Tibial nerve (tissue), 4 donors: ENCODE data around the gene MAMDC4. TPM values are rescaled to one million over a fixed set of nuclear protein-coding genes. Genes with fewer than 3 reads are reported as not detected.
"Not testable (repeated sequence)": the region's sequence is repeated elsewhere in the genome, so short reads cannot be mapped to it uniquely, and the experiment has no call there.

ENCODE experiments used
- DNase-seq, 2 donors: peaks; one replicate each; pipeline ENCODE4 v3.0.0-alpha.2; 2019; ENCODE audit warnings: low spot score in 2 of 2
- H3K27ac ChIP-seq, 4 donors: fragments of 200-600 bp; sonication (generic) in 3 of 4; one replicate each; pipeline ENCODE4 v1.5.1; 2017 to 2019; ENCODE audit warnings: mild to moderate bottlenecking in 1 of 4
- H3K27me3 ChIP-seq, 2 donors: fragments of 200-600 bp; sonication (generic) in 1 of 2; one replicate each; pipeline versions ENCODE4 v1.5.1 to v1.6.0; 2017 to 2019
- H3K36me3 ChIP-seq, 3 donors: fragments of 200-600 bp; sonication (generic); one replicate each; pipeline ENCODE4 v1.5.1; 2018 to 2019
- H3K4me1 ChIP-seq, 4 donors: fragments of 200-600 bp; sonication (generic) in 3 of 4; one replicate each; pipeline ENCODE4 v1.5.1; 2017 to 2019
- H3K4me3 ChIP-seq, 4 donors: fragments of 200-600 bp; sonication (generic) in 3 of 4; one replicate each; pipeline ENCODE4 v1.5.1; 2017 to 2019; ENCODE audit warnings: mild to moderate bottlenecking in 1 of 4, moderate library complexity in 1 of 4
- H3K9me3 ChIP-seq, 4 donors: fragments of 200-600 bp; sonication (generic) in 3 of 4; one replicate each; pipeline ENCODE4 v1.5.1; 2017 to 2019
- EP300 ChIP-seq, 2 donors: sonication (generic); formaldehyde crosslinking; IDR thresholded peaks; one replicate each; pipeline ENCODE4 v1.6.1; 2017; ENCODE audit warnings: antibody characterized with exemption in 2 of 2, mild to moderate bottlenecking in 1 of 2
- POLR2A ChIP-seq, 2 donors: fragments of 450-650 bp; IDR thresholded peaks; one replicate each; pipeline ENCODE4 v1.6.1; 2017; ENCODE audit warnings: antibody characterized with exemption in 2 of 2, mild to moderate bottlenecking in 2 of 2, moderate library complexity in 2 of 2
- WGBS, 2 donors: methylation state at CpG; one replicate each; pipeline ENCODE4 v1.1.5; 2018; 5-methylcytosine and 5-hydroxymethylcytosine counted together
- total RNA-seq, 4 donors: library from RNA; depleted of rRNA; stranded (reverse); fragments of >200 nt; gene quantifications; one replicate each; pipeline ENCODE4 v1.1.0, GENCODE V29; 2016
- TF ChIP-seq, protein P1 (sequence below), 5 experiments: fragments of 200-600 bp in 3 of 5; fragments of 450-650 bp in 2 of 5; sonication (generic) in 3 of 5; IDR thresholded peaks; one replicate each; pipeline ENCODE4 v1.5.1; 2016 to 2019; ENCODE audit warnings: antibody characterized with exemption in 5 of 5, mild to moderate bottlenecking in 3 of 5, moderate library complexity in 2 of 5

Gene MAMDC4
- total RNA-seq, 4 donors from 2014 or later, result 1.5 to 8.1 (median 4.4) TPM

DNA sequence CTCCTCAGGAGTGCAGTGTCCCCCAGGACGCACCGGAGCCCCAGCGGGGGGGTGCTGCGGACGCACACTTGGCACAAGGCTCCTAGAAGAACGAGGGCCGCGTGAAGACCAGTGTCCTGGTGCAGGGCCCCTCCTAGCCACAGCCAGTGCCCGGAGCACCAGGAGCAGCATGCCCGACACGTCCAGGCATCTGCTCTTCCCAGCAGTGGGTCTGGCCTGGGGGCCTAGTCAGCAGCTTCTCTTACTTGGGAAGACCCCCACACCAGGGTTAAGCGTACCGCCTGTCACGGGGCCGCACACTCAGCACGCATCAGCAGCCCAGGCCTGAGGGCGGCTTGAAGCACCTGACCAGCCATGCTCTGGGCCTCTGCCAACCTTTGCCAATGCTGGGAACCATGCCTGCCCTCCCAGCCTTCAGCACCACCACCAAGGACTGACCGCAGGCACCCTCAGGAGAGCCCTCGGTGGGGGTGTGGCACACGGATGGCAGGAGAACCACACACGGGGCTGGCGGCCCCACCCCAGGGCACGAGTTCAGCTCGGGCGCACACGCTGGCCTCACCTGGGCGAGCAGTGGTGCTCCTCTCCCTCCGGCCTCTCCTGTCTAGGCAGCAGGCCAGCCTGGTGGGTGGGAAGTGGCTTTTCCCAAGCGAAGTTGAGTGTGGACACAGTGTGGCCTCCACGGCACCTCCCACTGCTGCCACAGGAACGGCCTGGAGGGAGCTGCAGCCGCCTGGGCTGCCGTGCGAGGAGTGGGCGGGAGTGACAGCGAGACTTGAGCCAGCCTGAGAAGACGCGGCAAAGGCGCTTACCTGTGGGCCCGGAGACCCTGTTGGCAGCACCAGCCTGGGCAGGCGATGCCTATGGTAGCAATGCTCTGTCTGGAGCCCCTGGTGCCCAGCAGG is 21.9 kb upstream of the MAMDC4 start:
- no peak for TF ChIP-seq POLR2A (IDR thresholded peaks at IDR 0.05)
- TF ChIP-seq EP300 (IDR thresholded peaks at IDR 0.05), result no peak
- TF ChIP-seq, protein P1, sequence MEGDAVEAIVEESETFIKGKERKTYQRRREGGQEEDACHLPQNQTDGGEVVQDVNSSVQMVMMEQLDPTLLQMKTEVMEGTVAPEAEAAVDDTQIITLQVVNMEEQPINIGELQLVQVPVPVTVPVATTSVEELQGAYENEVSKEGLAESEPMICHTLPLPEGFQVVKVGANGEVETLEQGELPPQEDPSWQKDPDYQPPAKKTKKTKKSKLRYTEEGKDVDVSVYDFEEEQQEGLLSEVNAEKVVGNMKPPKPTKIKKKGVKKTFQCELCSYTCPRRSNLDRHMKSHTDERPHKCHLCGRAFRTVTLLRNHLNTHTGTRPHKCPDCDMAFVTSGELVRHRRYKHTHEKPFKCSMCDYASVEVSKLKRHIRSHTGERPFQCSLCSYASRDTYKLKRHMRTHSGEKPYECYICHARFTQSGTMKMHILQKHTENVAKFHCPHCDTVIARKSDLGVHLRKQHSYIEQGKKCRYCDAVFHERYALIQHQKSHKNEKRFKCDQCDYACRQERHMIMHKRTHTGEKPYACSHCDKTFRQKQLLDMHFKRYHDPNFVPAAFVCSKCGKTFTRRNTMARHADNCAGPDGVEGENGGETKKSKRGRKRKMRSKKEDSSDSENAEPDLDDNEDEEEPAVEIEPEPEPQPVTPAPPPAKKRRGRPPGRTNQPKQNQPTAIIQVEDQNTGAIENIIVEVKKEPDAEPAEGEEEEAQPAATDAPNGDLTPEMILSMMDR (IDR thresholded peaks at IDR 0.05), result no peak
- Histone ChIP-seq H3K4me3 (no peak overlapping the region), H3K36me3 (peaks cover 0 to 87% (median 18%) of the 10 kb centered on the region in 3 donors), H3K4me1 (no peaks in the 10 kb centered on the region), H3K27ac (no peak overlapping the region), H3K9me3 (no peaks in the 10 kb centered on the region), H3K27me3 (no peaks in the 10 kb centered on the region)
- no peak for DNase-seq
- WGBS, 2 donors, result 86 to 90% methylated on average over 29 of the region's 41 CpGs

DNA sequence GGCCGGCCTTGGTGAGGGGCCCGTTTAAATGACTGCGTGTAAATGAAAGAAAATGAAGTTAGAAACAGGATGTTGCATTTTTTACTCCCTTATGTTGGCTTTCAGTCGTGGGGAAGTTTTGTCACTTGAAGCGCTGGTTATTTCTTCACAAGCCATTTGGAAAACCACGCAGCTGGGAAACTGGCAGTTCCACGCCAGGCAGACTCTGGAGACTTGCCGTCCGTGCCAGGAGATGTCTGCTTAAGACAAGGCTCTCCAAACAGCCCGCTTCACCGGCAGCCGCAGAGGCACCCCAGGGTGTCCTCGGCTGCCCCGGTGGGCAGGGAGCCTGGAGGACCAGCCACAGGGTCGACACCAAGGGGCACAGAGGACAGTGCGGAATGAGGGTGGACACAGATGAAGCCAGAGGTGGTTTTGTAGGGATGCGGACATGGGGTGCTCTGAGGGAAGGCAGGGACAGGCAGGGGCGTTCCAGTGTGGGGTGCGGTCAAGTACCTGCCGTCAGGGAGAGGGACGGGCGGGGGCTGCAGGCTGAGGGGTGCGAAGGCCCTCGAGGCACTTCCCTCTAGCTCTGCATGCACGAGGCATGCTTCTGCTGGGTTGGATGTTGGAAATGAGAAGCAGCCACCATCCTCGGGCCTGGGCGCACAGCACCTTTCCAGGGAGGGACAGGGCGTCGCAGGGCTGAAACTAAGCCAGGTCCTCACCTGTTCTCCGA is 21.0 kb upstream of the MAMDC4 start:
- Histone ChIP-seq H3K27me3 (no peaks in the 10 kb centered on the region), H3K36me3 (peaks cover 0 to 87% (median 18%) of the 10 kb centered on the region in 3 donors), H3K4me1 (no peaks in the 10 kb centered on the region), H3K9me3 (no peaks in the 10 kb centered on the region), H3K4me3 (no peak overlapping the region), H3K27ac (no peak overlapping the region)
- WGBS, 2 donors, result 88 to 90% methylated on average over 28 to 29 of the region's 30 CpGs
- TF ChIP-seq, protein P1 (IDR thresholded peaks at IDR 0.05), result no peak
- TF ChIP-seq POLR2A (IDR thresholded peaks at IDR 0.05) (no peak), EP300 (IDR thresholded peaks at IDR 0.05) (no peak)
- no peak for DNase-seq

DNA sequence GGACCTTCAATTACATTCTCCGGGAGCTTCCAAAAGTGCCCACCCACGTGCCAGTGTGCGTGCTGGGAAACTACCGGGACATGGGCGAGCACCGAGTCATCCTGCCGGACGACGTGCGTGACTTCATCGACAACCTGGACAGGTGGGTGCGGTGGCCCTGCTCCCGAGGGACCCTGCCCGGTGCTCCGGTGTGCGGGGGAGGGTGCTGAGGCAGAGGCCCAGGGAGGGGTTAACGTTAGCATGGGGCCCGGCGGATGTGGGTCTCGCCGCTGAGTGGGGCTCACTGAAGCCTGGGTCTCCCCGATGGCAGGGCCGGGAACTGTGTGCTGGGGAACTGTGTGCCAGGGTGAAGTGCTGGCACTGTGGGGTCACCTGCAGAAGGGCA is 20.4 kb upstream of the MAMDC4 start:
- 83 to 91% methylated on average over 14 to 23 of the region's 23 CpGs for WGBS, 2 donors
- no peak for DNase-seq
- no peaks in the 10 kb centered on the region for H3K27me3 ChIP-seq

DNA sequence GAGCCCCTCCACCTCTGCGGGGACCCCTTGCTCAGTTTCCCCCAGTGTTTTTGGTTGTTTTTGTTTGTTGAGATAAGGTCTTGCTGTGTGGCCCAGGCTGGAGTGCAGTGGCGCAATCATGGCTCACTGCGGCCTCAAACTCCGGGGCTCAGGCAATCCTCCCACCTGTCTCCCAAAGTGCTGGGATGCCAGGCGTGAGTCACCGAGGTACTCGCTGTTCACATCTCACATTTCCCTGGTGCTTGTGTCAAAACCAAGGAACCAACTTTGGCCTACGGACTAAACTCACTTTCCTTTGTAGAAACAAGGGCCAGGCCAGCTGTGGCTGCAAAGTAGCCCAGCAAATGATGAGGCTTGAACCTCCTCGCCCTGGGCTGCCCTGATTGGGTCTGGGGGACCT is 19.6 kb upstream of the MAMDC4 start:
- Histone ChIP-seq H3K27ac (no peak overlapping the region), H3K36me3 (peaks cover 0 to 87% (median 18%) of the 10 kb centered on the region in 3 donors)

More for the DNA sequence above, 20.4 kb upstream of the MAMDC4 start:
- TF ChIP-seq, protein P1 (IDR thresholded peaks at IDR 0.05), result no peak
- no peak for TF ChIP-seq EP300 (IDR thresholded peaks at IDR 0.05)
- TF ChIP-seq POLR2A (IDR thresholded peaks at IDR 0.05), result no peak
- peaks cover 0 to 87% (median 18%) of the 10 kb centered on the region in 3 donors for H3K36me3 ChIP-seq
- no peak overlapping the region for H3K27ac ChIP-seq
- no peak overlapping the region for H3K4me3 ChIP-seq
- no peaks in the 10 kb centered on the region for H3K4me1 ChIP-seq
- H3K9me3 ChIP-seq, result no peaks in the 10 kb centered on the region

DNA sequence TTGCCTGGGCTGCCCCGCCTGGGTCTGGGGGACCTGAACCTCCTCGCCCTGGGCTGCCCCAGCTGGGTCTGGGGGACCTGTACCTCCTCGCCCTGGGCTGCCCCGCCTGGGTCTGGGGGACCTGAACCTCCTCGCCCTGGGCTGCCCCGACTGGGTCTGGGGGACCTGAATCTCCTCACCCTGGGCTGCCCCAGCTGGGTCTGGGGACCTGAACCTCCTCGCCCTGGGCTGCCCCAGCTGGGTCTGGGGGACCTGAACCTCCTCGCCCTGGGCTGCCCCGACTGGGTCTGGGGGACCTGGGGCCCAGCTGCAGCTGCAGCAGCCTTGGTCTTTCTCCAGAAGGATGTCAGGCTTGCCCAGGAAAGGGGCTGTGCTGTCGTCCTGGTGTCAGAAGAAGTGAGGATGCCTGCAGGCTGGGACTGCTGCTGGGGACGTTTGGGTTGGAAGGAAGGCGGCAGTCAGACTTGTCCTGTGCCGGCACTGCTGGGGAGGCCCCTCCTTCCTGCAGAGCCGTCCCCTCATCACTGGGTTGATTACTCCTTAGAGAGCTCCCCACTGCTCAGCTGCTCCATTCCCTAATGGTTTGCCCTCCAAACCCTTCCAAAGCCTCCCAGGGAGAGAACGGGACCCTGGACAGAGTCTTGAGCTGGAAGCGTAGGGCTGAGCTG is 18.6 kb upstream of the MAMDC4 start:
- not testable (repeated sequence) for H3K4me1 ChIP-seq, H3K27ac ChIP-seq, DNase-seq, H3K9me3 ChIP-seq, H3K27me3 ChIP-seq, H3K4me3 ChIP-seq
- WGBS, 2 donors, result 63 to 68% methylated on average over 8 to 10 of the region's 16 CpGs
- H3K36me3 ChIP-seq, result peaks cover 0 to 87% (median 18%) of the 10 kb centered on the region in 3 donors

More for the DNA sequence above, 19.6 kb upstream of the MAMDC4 start:
- DNase-seq, result no peak
- Histone ChIP-seq H3K9me3 (no peaks in the 10 kb centered on the region), H3K4me1 (no peaks in the 10 kb centered on the region), H3K27me3 (no peaks in the 10 kb centered on the region), H3K4me3 (no peak overlapping the region)
- TF ChIP-seq, protein P1 (IDR thresholded peaks at IDR 0.05), result no peak
- TF ChIP-seq POLR2A (IDR thresholded peaks at IDR 0.05) (no peak), EP300 (IDR thresholded peaks at IDR 0.05) (no peak)
- WGBS, 2 donors, result 94 to 95% methylated on average over 9 of the region's 9 CpGs
